ENCODE data around the gene LRRC73. TPM values are rescaled to one million over a fixed set of nuclear protein-coding genes. Genes with fewer than 3 reads are reported as not detected.

The LRRC73 gene
- total and polyA plus RNA-seq, 4 donors: 0.08 to 0.99 (median 0.10) TPM; not detected in 1

DNA sequence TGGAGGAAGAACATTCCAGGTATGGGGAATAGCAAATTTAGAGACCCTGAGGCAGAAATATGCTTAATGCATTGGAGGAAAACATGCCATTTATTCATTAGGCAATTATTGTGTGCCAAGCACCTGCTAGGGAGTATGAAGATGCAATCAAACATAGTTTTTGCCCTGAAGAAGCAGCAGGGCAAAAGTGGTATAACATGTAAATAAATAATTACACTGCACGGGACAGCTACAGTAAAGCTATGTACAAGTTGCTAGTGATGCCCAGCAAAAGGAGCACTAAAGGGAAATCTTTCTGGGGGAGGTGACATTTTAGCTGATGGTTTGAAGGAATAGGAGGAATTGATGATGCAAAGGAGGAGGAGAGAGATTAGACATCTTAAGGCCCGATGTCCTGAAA lies 33.4 kb downstream of the LRRC73 start:
- Histone ChIP-seq H3K4me1 (ENCODE audit: control insufficient read depth in 4 of 4, insufficient read depth in 4 of 4, low read length in 3 of 4) (peaks cover 5 to 22% (median 15%) of the 10 kb centered on the region in 4 donors), H3K36me3 (ENCODE audit: control insufficient read depth in 4 of 4, insufficient read depth in 3 of 4, low read depth in 1 of 4, low read length in 3 of 4) (no peaks in the 10 kb centered on the region), H3K27me3 (ENCODE audit: control insufficient read depth in 4 of 4, insufficient read depth in 4 of 4, low read length in 3 of 4) (no peaks in the 10 kb centered on the region), H3K9ac (ENCODE audit: low read depth in 1 of 2, low read length in 2 of 2) (no peak overlapping the region), H3K4me3 (ENCODE audit: low read depth in 1 of 3, low read length in 3 of 3) (peak overlapping the region in 1 of 3 donors; percentile 92), H3K9me3 (ENCODE audit: control insufficient read depth in 4 of 4, low read length in 3 of 4) (no peaks in the 10 kb centered on the region), H3K27ac (ENCODE audit: low read depth in 1 of 2, low read length in 2 of 2) (no peak overlapping the region)
- TF ChIP-seq, protein P1, sequence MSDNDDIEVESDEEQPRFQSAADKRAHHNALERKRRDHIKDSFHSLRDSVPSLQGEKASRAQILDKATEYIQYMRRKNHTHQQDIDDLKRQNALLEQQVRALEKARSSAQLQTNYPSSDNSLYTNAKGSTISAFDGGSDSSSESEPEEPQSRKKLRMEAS (IDR thresholded peaks at IDR 0.05): no peak
- TF ChIP-seq YY1 (IDR thresholded peaks at IDR 0.05) (no peak), RAD21 (IDR thresholded peaks at IDR 0.05) (no peak), FOXA2 (IDR thresholded peaks at IDR 0.05) (no peak), FOXA1 (IDR thresholded peaks at IDR 0.05) (no peak), SP1 (IDR thresholded peaks at IDR 0.05) (no peak)
- TF ChIP-seq, protein P2, sequence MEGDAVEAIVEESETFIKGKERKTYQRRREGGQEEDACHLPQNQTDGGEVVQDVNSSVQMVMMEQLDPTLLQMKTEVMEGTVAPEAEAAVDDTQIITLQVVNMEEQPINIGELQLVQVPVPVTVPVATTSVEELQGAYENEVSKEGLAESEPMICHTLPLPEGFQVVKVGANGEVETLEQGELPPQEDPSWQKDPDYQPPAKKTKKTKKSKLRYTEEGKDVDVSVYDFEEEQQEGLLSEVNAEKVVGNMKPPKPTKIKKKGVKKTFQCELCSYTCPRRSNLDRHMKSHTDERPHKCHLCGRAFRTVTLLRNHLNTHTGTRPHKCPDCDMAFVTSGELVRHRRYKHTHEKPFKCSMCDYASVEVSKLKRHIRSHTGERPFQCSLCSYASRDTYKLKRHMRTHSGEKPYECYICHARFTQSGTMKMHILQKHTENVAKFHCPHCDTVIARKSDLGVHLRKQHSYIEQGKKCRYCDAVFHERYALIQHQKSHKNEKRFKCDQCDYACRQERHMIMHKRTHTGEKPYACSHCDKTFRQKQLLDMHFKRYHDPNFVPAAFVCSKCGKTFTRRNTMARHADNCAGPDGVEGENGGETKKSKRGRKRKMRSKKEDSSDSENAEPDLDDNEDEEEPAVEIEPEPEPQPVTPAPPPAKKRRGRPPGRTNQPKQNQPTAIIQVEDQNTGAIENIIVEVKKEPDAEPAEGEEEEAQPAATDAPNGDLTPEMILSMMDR (IDR thresholded peaks at IDR 0.05; ENCODE audit: low read depth, low read length, missing input control): no peak
- TF ChIP-seq, protein P3, sequence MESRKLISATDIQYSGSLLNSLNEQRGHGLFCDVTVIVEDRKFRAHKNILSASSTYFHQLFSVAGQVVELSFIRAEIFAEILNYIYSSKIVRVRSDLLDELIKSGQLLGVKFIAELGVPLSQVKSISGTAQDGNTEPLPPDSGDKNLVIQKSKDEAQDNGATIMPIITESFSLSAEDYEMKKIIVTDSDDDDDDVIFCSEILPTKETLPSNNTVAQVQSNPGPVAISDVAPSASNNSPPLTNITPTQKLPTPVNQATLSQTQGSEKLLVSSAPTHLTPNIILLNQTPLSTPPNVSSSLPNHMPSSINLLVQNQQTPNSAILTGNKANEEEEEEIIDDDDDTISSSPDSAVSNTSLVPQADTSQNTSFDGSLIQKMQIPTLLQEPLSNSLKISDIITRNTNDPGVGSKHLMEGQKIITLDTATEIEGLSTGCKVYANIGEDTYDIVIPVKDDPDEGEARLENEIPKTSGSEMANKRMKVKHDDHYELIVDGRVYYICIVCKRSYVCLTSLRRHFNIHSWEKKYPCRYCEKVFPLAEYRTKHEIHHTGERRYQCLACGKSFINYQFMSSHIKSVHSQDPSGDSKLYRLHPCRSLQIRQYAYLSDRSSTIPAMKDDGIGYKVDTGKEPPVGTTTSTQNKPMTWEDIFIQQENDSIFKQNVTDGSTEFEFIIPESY (IDR thresholded peaks at IDR 0.05): no peak
- TF ChIP-seq, protein P4, sequence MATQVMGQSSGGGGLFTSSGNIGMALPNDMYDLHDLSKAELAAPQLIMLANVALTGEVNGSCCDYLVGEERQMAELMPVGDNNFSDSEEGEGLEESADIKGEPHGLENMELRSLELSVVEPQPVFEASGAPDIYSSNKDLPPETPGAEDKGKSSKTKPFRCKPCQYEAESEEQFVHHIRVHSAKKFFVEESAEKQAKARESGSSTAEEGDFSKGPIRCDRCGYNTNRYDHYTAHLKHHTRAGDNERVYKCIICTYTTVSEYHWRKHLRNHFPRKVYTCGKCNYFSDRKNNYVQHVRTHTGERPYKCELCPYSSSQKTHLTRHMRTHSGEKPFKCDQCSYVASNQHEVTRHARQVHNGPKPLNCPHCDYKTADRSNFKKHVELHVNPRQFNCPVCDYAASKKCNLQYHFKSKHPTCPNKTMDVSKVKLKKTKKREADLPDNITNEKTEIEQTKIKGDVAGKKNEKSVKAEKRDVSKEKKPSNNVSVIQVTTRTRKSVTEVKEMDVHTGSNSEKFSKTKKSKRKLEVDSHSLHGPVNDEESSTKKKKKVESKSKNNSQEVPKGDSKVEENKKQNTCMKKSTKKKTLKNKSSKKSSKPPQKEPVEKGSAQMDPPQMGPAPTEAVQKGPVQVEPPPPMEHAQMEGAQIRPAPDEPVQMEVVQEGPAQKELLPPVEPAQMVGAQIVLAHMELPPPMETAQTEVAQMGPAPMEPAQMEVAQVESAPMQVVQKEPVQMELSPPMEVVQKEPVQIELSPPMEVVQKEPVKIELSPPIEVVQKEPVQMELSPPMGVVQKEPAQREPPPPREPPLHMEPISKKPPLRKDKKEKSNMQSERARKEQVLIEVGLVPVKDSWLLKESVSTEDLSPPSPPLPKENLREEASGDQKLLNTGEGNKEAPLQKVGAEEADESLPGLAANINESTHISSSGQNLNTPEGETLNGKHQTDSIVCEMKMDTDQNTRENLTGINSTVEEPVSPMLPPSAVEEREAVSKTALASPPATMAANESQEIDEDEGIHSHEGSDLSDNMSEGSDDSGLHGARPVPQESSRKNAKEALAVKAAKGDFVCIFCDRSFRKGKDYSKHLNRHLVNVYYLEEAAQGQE (IDR thresholded peaks at IDR 0.05): no peak
- no peak for DNase-seq (ENCODE audit: low spot score)
- WGBS: 46% methylated on average over 2 of the region's 2 CpGs

DNA sequence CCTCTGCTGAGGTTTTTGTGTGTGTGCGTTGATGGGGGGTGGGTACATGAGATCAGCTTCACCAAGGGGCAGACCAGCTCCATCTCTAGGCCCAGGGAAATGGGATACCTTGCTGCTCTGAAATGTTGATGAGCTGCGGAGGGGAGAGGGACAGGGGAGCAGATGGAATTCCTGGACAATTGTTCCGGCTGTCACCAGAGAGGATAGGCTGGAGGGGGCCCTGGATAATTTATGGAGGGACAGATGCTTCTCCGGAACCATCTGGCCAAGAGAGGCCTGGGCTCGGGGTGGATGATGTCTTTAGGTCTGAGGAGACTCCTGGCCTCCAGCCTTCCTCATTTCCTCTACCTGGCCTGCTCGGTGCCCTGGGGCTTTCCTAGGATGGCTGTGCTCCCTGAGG lies 34.6 kb downstream of the LRRC73 start:
- Histone ChIP-seq H3K27me3 (ENCODE audit: control insufficient read depth in 4 of 4, insufficient read depth in 4 of 4, low read length in 3 of 4) (no peaks in the 10 kb centered on the region), H3K4me1 (ENCODE audit: control insufficient read depth in 4 of 4, insufficient read depth in 4 of 4, low read length in 3 of 4) (peaks cover 3 to 14% (median 11%) of the 10 kb centered on the region in 4 donors), H3K36me3 (ENCODE audit: control insufficient read depth in 4 of 4, insufficient read depth in 3 of 4, low read depth in 1 of 4, low read length in 3 of 4) (no peaks in the 10 kb centered on the region), H3K27ac (ENCODE audit: low read depth in 1 of 2, low read length in 2 of 2) (no peak overlapping the region), H3K9me3 (ENCODE audit: control insufficient read depth in 4 of 4, low read length in 3 of 4) (no peaks in the 10 kb centered on the region), H3K4me3 (ENCODE audit: low read depth in 1 of 3, low read length in 3 of 3) (no peak overlapping the region), H3K9ac (ENCODE audit: low read depth in 1 of 2, low read length in 2 of 2) (no peak overlapping the region)
- 89% methylated on average over 6 of the region's 6 CpGs for WGBS
- no peak for DNase-seq (ENCODE audit: low spot score)
- no peak for TF ChIP-seq FOXA1 (IDR thresholded peaks at IDR 0.05)
- TF ChIP-seq NR2F2 (IDR thresholded peaks at IDR 0.05): no peak
- no peak for TF ChIP-seq RXRA (IDR thresholded peaks at IDR 0.05)
- no peak for TF ChIP-seq TAF1 (conservative IDR thresholded peaks at IDR 0.05)
- no peak for TF ChIP-seq EGR1 (IDR thresholded peaks at IDR 0.05; ENCODE audit: low read depth in 2 of 2)
- no peak for TF ChIP-seq HNF4A (conservative IDR thresholded peaks at IDR 0.05)
- no peak for TF ChIP-seq RAD21 (IDR thresholded peaks at IDR 0.05)
- no peak for TF ChIP-seq HNF4G (IDR thresholded peaks at IDR 0.05)
- no peak for TF ChIP-seq SP1 (IDR thresholded peaks at IDR 0.05)
- TF ChIP-seq, protein P2 (IDR thresholded peaks at IDR 0.05; ENCODE audit: low read depth, low read length, missing input control): no peak
- no peak for TF ChIP-seq GABPA (IDR thresholded peaks at IDR 0.05 in 1 of 2, conservative IDR thresholded peaks at IDR 0.05 in 1 of 2)
- TF ChIP-seq, protein P5, sequence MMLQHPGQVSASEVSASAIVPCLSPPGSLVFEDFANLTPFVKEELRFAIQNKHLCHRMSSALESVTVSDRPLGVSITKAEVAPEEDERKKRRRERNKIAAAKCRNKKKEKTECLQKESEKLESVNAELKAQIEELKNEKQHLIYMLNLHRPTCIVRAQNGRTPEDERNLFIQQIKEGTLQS (IDR thresholded peaks at IDR 0.05): no peak
- TF ChIP-seq, protein P4 (IDR thresholded peaks at IDR 0.05): no peak
- no peak for TF ChIP-seq YY1 (IDR thresholded peaks at IDR 0.05)
- TF ChIP-seq, protein P1 (IDR thresholded peaks at IDR 0.05): no peak

Measured in liver (tissue), 9 donors.